Neural cell (in vitro differentiated cells): ENCODE measurements around the gene SLC66A1. TPM values are rescaled to one million over a fixed set of nuclear protein-coding genes. Genes with fewer than 3 reads are reported as not detected.

Experiments used
- H2AFZ ChIP-seq: fragments of 200-600, 300-800 bp; sonication (generic), shearing (Covaris generic); 2 replicates; pipeline ENCODE4 v1.6.0; 2014; ENCODE audit warnings: low read depth, mild to moderate bottlenecking, antibody characterized with exemption, low read length, moderate library complexity
- H3F3A ChIP-seq: fragments of 200-600 bp; shearing (Covaris generic); 2 replicates; pipeline ENCODE4 v1.6.1; 2016; ENCODE audit warnings: mild to moderate bottlenecking, moderate library complexity, mixed read lengths, antibody characterized with exemption, low read length; ENCODE audit not compliant: insufficient read depth, poor library complexity, severe bottlenecking
- H3K27ac ChIP-seq: fragments of 200-600, 300-800 bp; sonication (generic), shearing (Covaris generic); 2 replicates; pipeline ENCODE4 v1.5.1; 2014; ENCODE audit warnings: mild to moderate bottlenecking, low read length, moderate library complexity
- H3K27me3 ChIP-seq: fragments of 300-800, 200-600 bp; sonication (generic), shearing (Covaris generic); 2 replicates; pipeline ENCODE4 v1.6.0; 2014; ENCODE audit warnings: mild to moderate bottlenecking, low read depth, low read length, moderate library complexity; ENCODE audit not compliant: insufficient read depth
- H3K36me3 ChIP-seq: fragments of 300-800, 200-600 bp; sonication (generic), shearing (Covaris generic); 2 replicates; pipeline ENCODE4 v1.5.1; 2014; ENCODE audit warnings: mild to moderate bottlenecking, antibody characterized with exemption, low read length, moderate library complexity; ENCODE audit not compliant: insufficient read depth
- H3K4me2 ChIP-seq: fragments of 300-800, 200-600 bp; sonication (generic), shearing (Covaris generic); 2 replicates; pipeline ENCODE4 v1.6.0; 2014; ENCODE audit warnings: mild to moderate bottlenecking, low read length
- H3K4me3 ChIP-seq: fragments of 300-800, 200-600 bp; sonication (generic), shearing (Covaris generic); 2 replicates; pipeline ENCODE4 v1.5.1; 2014; ENCODE audit warnings: mild to moderate bottlenecking, low read length, moderate library complexity
- H3K79me2 ChIP-seq: fragments of 200-600 bp; shearing (Covaris generic); replicated peaks from 2 replicates; pipeline ENCODE4 v1.6.0; 2014; ENCODE audit warnings: mild to moderate bottlenecking, low read length, moderate library complexity; ENCODE audit not compliant: insufficient read depth
- H3K9ac ChIP-seq: fragments of 300-800, 200-600 bp; sonication (generic), shearing (Covaris generic); 2 replicates; pipeline ENCODE4 v1.6.1; 2016; ENCODE audit warnings: mild to moderate bottlenecking, low read length, mixed read lengths
- H3K9me2 ChIP-seq: fragments of 200-600 bp; shearing (Covaris generic); 2 replicates; pipeline ENCODE4 v1.6.1; 2016; ENCODE audit warnings: mild to moderate bottlenecking, low read length, mixed read lengths; ENCODE audit not compliant: insufficient read depth
- H3K9me3 ChIP-seq: fragments of 200-600, 300-800 bp; sonication (generic), shearing (Covaris generic); 2 replicates; pipeline ENCODE4 v1.6.1; 2016; ENCODE audit warnings: mild to moderate bottlenecking, mixed run types, low read length, moderate library complexity, mixed read lengths
- H4K20me1 ChIP-seq: fragments of 200-600 bp; shearing (Covaris generic); 2 replicates; pipeline ENCODE4 v1.6.1; 2016; ENCODE audit warnings: mild to moderate bottlenecking, mixed run types; ENCODE audit not compliant: insufficient read depth
- CTCF ChIP-seq: fragments of 450-650 bp; IDR thresholded peaks from 2 replicates; pipeline ENCODE4 v1.5.1; 2014; ENCODE audit warnings: antibody characterized with exemption, mild to moderate bottlenecking, moderate library complexity; ENCODE audit not compliant: poor library complexity, severe bottlenecking
- EP300 ChIP-seq: fragments of 450-650 bp; conservative IDR thresholded peaks from 2 replicates; pipeline ENCODE4 v1.6.1; 2014; ENCODE audit warnings: antibody characterized with exemption, mild to moderate bottlenecking, moderate library complexity; ENCODE audit not compliant: poor library complexity, severe bottlenecking
- EZH2 ChIP-seq: fragments of 200-600, 300-800 bp; shearing (Covaris generic), sonication (generic); IDR thresholded peaks from 2 replicates; pipeline ENCODE4 v1.6.1; 2014; ENCODE audit warnings: antibody characterized with exemption, low read length, borderline replicate concordance, mild to moderate bottlenecking; ENCODE audit not compliant: insufficient read depth, poor library complexity, severe bottlenecking
- MXI1 ChIP-seq: fragments of 450-650 bp; conservative IDR thresholded peaks from 2 replicates; pipeline ENCODE4 v1.6.1; 2014; ENCODE audit warnings: antibody characterized with exemption, mild to moderate bottlenecking; ENCODE audit not compliant: poor library complexity, severe bottlenecking
- POLR2AphosphoS5 ChIP-seq: IDR thresholded peaks from 2 replicates; pipeline ENCODE4 v1.6.1; 2012
- RAD21 ChIP-seq: fragments of 450-650 bp; conservative IDR thresholded peaks from 2 replicates; pipeline ENCODE4 v1.6.1; 2014; ENCODE audit warnings: antibody characterized with exemption, mild to moderate bottlenecking, moderate library complexity
- REST ChIP-seq: IDR thresholded peaks from 2 replicates; pipeline ENCODE4 v1.6.1; 2012; ENCODE audit warnings: borderline replicate concordance
- SMC3 ChIP-seq: fragments of 450-650 bp; conservative IDR thresholded peaks from 2 replicates; pipeline ENCODE4 v1.6.1; 2014; ENCODE audit warnings: antibody characterized with exemption, mild to moderate bottlenecking, moderate library complexity; ENCODE audit not compliant: poor library complexity
- TAF1 ChIP-seq: IDR thresholded peaks from 2 replicates; pipeline ENCODE4 v1.6.1; 2012; ENCODE audit warnings: low read depth
- polyA plus RNA-seq: library from polyadenylated mRNA; depleted of rRNA; stranded (reverse); fragments of >200 nt; gene quantifications from 2 replicates; pipeline ENCODE4 v1.2.3, GENCODE V29; 2014

SLC66A1 gene
- polyA plus RNA-seq, 1 donor from 2014 or later = 31.8 TPM

- TF ChIP-seq TAF1 (no peak), POLR2AphosphoS5 (no peak)
Observed at GRCh38 chr1:19307794-19308508, 4.2 kb upstream of the SLC66A1 start.

GRCh38 chr1:19308509-19308907, 3.6 kb upstream of the SLC66A1 start:
- H3K9ac ChIP-seq = no peak overlapping the region
- no peak overlapping the region for H3K4me2 ChIP-seq
- H3K9me3 ChIP-seq = no peaks in the 10 kb centered on the region
- H3K27ac ChIP-seq = no peak overlapping the region
- no peaks in the 10 kb centered on the region for H4K20me1 ChIP-seq
- H3K4me3 ChIP-seq = no peak overlapping the region
- no peak for TF ChIP-seq SMC3
- TF ChIP-seq EP300 = no peak
- no peak for TF ChIP-seq POLR2AphosphoS5
- no peak for TF ChIP-seq EZH2
- no peak for TF ChIP-seq RAD21
- no peak for TF ChIP-seq MXI1
- no peak for TF ChIP-seq CTCF
- no peak for TF ChIP-seq REST
- no peak for TF ChIP-seq TAF1
- H2AFZ ChIP-seq = no peak overlapping the region
- peaks cover 12% of the 10 kb centered on the region for H3K79me2 ChIP-seq
- no peaks in the 10 kb centered on the region for H3K9me2 ChIP-seq
- no peaks in the 10 kb centered on the region for H3K36me3 ChIP-seq
- H3K27me3 ChIP-seq = no peaks in the 10 kb centered on the region
- H3F3A ChIP-seq = no peaks in the 10 kb centered on the region

More at GRCh38 chr1:19307794-19308508, 4.2 kb upstream of the SLC66A1 start:
- Histone ChIP-seq H3K36me3 (no peaks in the 10 kb centered on the region), H3K9me2 (no peaks in the 10 kb centered on the region), H3K9ac (no peak overlapping the region), H3F3A (no peaks in the 10 kb centered on the region), H3K4me3 (no peak overlapping the region), H3K79me2 (peaks cover 11% of the 10 kb centered on the region), H3K9me3 (no peaks in the 10 kb centered on the region), H4K20me1 (no peaks in the 10 kb centered on the region), H3K4me2 (no peak overlapping the region), H2AFZ (no peak overlapping the region), H3K27me3 (no peaks in the 10 kb centered on the region), H3K27ac (no peak overlapping the region)
